Endothelial cell of umbilical vein (primary cell): ENCODE results near the gene MYLIP. TPM values are rescaled to one million over a fixed set of nuclear protein-coding genes. Genes with fewer than 3 reads are reported as not detected.

Source experiments
- BruUV-seq: library from RNA; stranded (reverse); fragments of 400-500 nt; replicated peaks from 2 replicates; lab custom pipeline; 2021; lab: Mats Ljungman, UMichigan
- CTCF ChIA-PET: fragments of 300-600, 350-600 bp; sonication (Branson Sonifier 250); formaldehyde crosslinking; loops from one replicate; lab custom pipeline; 2021; ENCODE audit warnings: antibody characterized with exemption, inconsistent platforms; lab: Charles Lee
- POLR2A ChIA-PET: fragments of 300-600, 350-600 bp; sonication (Branson Sonifier 250); formaldehyde crosslinking; loops from one replicate; lab custom pipeline; 2021; ENCODE audit warnings: antibody characterized with exemption, inconsistent platforms; lab: Charles Lee
- DNase-seq: peaks from one replicate; pipeline ENCODE4 v3.0.0-alpha.2; 2011; ENCODE audit warnings: low read depth, low spot score
- FAIRE-seq: peaks from 2 replicates; lab custom pipeline; 2011; peaks lifted over from hg19 to GRCh38; lab: Jason Lieb, UNC
- H2AFZ ChIP-seq: 2 replicates; pipeline ENCODE4 v1.6.0; 2012; ENCODE audit warnings: low read depth, low read length, control low read depth, inconsistent platforms
- H3K27ac ChIP-seq: 2 replicates; pipeline ENCODE4 v1.5.1; 2011; ENCODE audit warnings: low read depth, mild to moderate bottlenecking, control low read depth, low read length, moderate library complexity; ENCODE audit not compliant: insufficient read depth
- H3K27me3 ChIP-seq, 2 experiments: 2 replicates each; pipeline versions ENCODE4 v1.6.0 to v1.6.1; 2011; ENCODE audit warnings: low read length in 2 of 2, mixed read lengths in 1 of 2; ENCODE audit not compliant: control insufficient read depth in 2 of 2, insufficient read depth in 2 of 2
- H3K36me3 ChIP-seq, 2 experiments: 2 replicates in 1 of 2; 3 replicates in 1 of 2; pipeline ENCODE4 v1.5.1; 2011; ENCODE audit warnings: low read length in 2 of 2, mild to moderate bottlenecking in 1 of 2, moderate library complexity in 1 of 2; ENCODE audit not compliant: control insufficient read depth in 2 of 2, insufficient read depth in 2 of 2; ENCODE audit errors: extremely low read depth in 1 of 2
- H3K4me1 ChIP-seq: 3 replicates; pipeline ENCODE4 v1.5.1; 2011; ENCODE audit warnings: mild to moderate bottlenecking, low read length; ENCODE audit not compliant: control insufficient read depth, insufficient read depth; ENCODE audit errors: extremely low read depth
- H3K4me2 ChIP-seq: 2 replicates; pipeline ENCODE4 v1.6.1; 2011; ENCODE audit warnings: low read length, control low read depth, mixed read lengths; ENCODE audit not compliant: insufficient read depth
- H3K4me3 ChIP-seq, 3 experiments: fragments of 200-600 bp in 1 of 3; sonication (generic), shearing (Covaris generic) in 1 of 3; replicated peaks in 1 of 3; 2 replicates each; pipeline ENCODE4 v1.5.1; 2011 to 2016; ENCODE audit warnings: control low read depth in 3 of 3, low read length in 3 of 3, mild to moderate bottlenecking in 2 of 3, inconsistent platforms in 1 of 3, low read depth in 1 of 3, moderate library complexity in 1 of 3; ENCODE audit not compliant: insufficient read depth in 1 of 3
- H3K79me2 ChIP-seq: 2 replicates; pipeline ENCODE4 v1.6.0; 2012; ENCODE audit warnings: low read length, inconsistent platforms; ENCODE audit not compliant: control insufficient read depth, insufficient read depth
- H3K9ac ChIP-seq: replicated peaks from 2 replicates; pipeline ENCODE3; 2011; ENCODE audit warnings: low read length, control low read depth; ENCODE audit not compliant: insufficient read depth; ENCODE audit errors: extremely low read depth
- H3K9me1 ChIP-seq: replicated peaks from 3 replicates; pipeline ENCODE4 v1.6.0; 2011; ENCODE audit warnings: mild to moderate bottlenecking, low read length; ENCODE audit not compliant: control insufficient read depth, insufficient read depth; ENCODE audit errors: extremely low read depth
- H3K9me3 ChIP-seq: replicated peaks from 2 replicates; pipeline ENCODE4 v1.5.1; 2012; ENCODE audit warnings: low read length, inconsistent platforms; ENCODE audit not compliant: control insufficient read depth, insufficient read depth
- H4K20me1 ChIP-seq: replicated peaks from 2 replicates; pipeline ENCODE3; 2011; ENCODE audit warnings: mild to moderate bottlenecking, low read length; ENCODE audit not compliant: control insufficient read depth, insufficient read depth; ENCODE audit errors: extremely low read depth
- CTCF ChIP-seq, 2 donors: IDR thresholded peaks; 1 replicate in 1 of 2; 2 replicates in 1 of 2; pipeline ENCODE4 v1.5.1; 2011; ENCODE audit warnings: low read length in 2 of 2, mild to moderate bottlenecking in 2 of 2, moderate library complexity in 2 of 2, control low read depth in 1 of 2, inconsistent platforms in 1 of 2, low read depth in 1 of 2; ENCODE audit not compliant: insufficient read depth in 1 of 2; ENCODE audit errors: extremely low read depth in 1 of 2
- EZH2 ChIP-seq: IDR thresholded peaks from 2 replicates; pipeline ENCODE4 v1.6.1; 2012; ENCODE audit warnings: borderline replicate concordance, low read depth, mild to moderate bottlenecking, moderate library complexity, low read length, inconsistent platforms; ENCODE audit not compliant: severe bottlenecking
- FOS ChIP-seq: IDR thresholded peaks from 2 replicates; pipeline ENCODE4 v1.6.1; 2011; ENCODE audit warnings: mild to moderate bottlenecking, low read length, moderate library complexity, borderline replicate concordance; ENCODE audit not compliant: insufficient read depth
- GATA2 ChIP-seq: IDR thresholded peaks from 2 replicates; pipeline ENCODE4 v1.7.0; 2011; ENCODE audit warnings: low read depth, mild to moderate bottlenecking, moderate library complexity, mixed read lengths, low read length; ENCODE audit not compliant: insufficient read length, insufficient read depth
- JUN ChIP-seq: IDR thresholded peaks from 2 replicates; pipeline ENCODE4 v1.6.1; 2011; ENCODE audit warnings: borderline replicate concordance, low read depth; ENCODE audit not compliant: insufficient read length, insufficient read depth
- MYC ChIP-seq: IDR thresholded peaks from one replicate; pipeline ENCODE4 v1.6.1; 2011; ENCODE audit warnings: mild to moderate bottlenecking, low read depth, low read length
- POLR2A ChIP-seq: IDR thresholded peaks from 2 replicates; pipeline ENCODE4 v1.6.1; 2012; ENCODE audit warnings: low read depth, mild to moderate bottlenecking, control low read depth, low read length
- POLR2AphosphoS5 ChIP-seq: IDR thresholded peaks from 2 replicates; pipeline ENCODE4 v1.6.1; 2012; ENCODE audit warnings: low read depth, mild to moderate bottlenecking, control low read depth, low read length, moderate library complexity; ENCODE audit not compliant: insufficient read depth
- dilution Hi-C: fragments of 300-500 bp; cut with MboI; formaldehyde crosslinking; loops from one replicate; pipeline ENCODE4 v1.15.0; 2019; ENCODE audit warnings: low sequenced_read_pairs; ENCODE audit not compliant: extremely low pct_ligation_motif_present
- intact Hi-C: fragments of 100-400 bp; cut with micrococcal nuclease; formaldehyde crosslinking; loops from one replicate; pipeline ENCODE4 v1.10.0; 2022
- polyA plus RNA-seq, 4 experiments: library from polyadenylated mRNA; depleted of rRNA in 3 of 4; stranded (reverse) in 3 of 4; unstranded in 1 of 4; fragments of >200 nt; gene quantifications; 2 replicates each; pipeline versions ENCODE4 v1.2.1 to v1.2.3, GENCODE V29; 2011 to 2012; ENCODE audit warnings: missing spikeins in 1 of 4
- total RNA-seq: library from RNA; stranded (reverse); gene quantifications from 2 replicates; pipeline ENCODE4 v1.2.3, GENCODE V29; 2021
- TF ChIP-seq, protein P1 (sequence below): IDR thresholded peaks from 2 replicates; pipeline ENCODE4 v1.6.1; 2011; ENCODE audit not compliant: insufficient read depth, insufficient read length

The MYLIP gene
- total and polyA plus RNA-seq, 2 donors (not counting 3 experiments of a cell fraction or from before 2014, with no cell fraction given): 16.9 to 19.2 TPM

DNA sequence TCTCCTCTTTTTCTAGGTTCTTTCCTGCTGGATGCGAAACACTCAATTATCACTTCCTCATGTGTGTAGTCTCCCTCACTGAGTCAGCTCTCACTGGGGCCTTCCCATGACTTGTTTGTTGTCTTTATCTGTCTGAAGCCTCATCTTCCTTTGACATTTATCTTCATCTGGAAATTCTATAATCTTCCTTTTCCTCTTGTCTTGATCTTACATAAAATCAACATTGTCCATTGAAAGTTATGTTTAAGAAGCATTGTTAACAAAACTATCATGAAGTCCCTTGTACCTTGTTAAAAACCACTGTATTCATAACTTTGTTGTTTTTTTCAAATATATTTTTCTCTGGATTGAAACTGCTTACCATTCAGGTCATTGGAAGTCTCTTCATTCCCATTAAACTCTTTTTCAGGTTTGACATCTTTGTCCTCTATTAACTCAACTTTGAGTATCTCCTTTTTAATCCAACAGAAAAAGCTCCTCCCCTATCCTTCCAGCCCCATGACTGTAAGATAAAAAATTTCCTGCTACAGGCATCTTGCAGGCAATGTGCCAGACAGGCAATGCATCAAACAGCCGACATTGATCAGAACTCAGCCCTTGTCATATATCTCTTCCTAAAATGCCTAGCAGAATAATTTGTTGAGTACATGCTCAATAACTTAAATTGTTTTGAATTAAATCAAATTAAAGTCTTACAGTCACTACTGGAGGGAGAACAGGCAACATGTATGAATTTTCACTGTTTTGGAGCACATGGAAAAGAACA lies 34.8 kb downstream of the MYLIP start:
- Histone ChIP-seq H3K9me3 (no peaks in the 10 kb centered on the region), H3K9me1 (no peaks in the 10 kb centered on the region), H3K36me3 (no peaks in the 10 kb centered on the region), H4K20me1 (no peaks in the 10 kb centered on the region), H3K27me3 (no peaks in the 10 kb centered on the region), H3K4me3 (no peak overlapping the region), H2AFZ (no peak overlapping the region), H3K79me2 (no peaks in the 10 kb centered on the region), H3K4me1 (peaks cover 7% of the 10 kb centered on the region), H3K9ac (no peak overlapping the region), H3K27ac (no peak overlapping the region), H3K4me2 (peak overlapping the region; percentile 10)
- no TSS peak for BruUV-seq
- CTCF ChIA-PET: interaction anchor here (0.8 to 2.0 kb wide), 7 partner anchors 19 to 472 kb away, joined by 3 to 15 read pairs (median 5); partner anchors contain the start of gene MYLIP
- FAIRE-seq: no peak
- POLR2A ChIA-PET: no interaction called here
- no peak for TF ChIP-seq GATA2
- TF ChIP-seq FOS: peak; percentile 32
- DNase-seq: peak; percentile 41
- intact Hi-C loops (loop anchor here (1.0 kb wide), 1 partner anchor 32 kb away; no protein-coding TSS in a partner anchor), dilution Hi-C loops (no loop called here)

DNA sequence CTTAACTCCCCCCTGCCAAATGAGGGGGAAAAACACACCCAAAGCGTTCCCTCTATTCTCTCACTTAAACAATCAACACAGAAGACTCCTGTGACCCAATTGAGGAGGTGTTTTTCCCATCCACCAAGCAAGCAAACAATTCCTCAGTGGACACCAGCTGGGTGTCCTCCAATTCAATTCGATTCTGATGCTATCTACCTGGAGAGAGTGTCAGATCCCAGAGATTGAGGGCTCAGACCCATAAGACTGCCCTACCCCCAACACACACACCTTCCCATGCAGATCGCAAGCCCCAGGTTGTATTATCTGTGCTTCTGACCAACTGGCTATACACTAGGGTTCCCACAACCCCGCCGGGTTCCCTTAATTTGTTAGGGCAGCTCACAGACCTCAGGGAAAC lies 36.8 kb downstream of the MYLIP start:
- H2AFZ ChIP-seq: no peak overlapping the region
- peaks cover 7% of the 10 kb centered on the region for H3K4me1 ChIP-seq
- H3K79me2 ChIP-seq: no peaks in the 10 kb centered on the region
- ChIA-PET CTCF (interaction anchor here (1.4 to 2.7 kb wide), 3 partner anchors 18 to 474 kb away, joined by 3 to 27 read pairs (median 17); no protein-coding TSS in a partner anchor), POLR2A (no interaction called here)
- no peak overlapping the region for H3K4me3 ChIP-seq
- dilution Hi-C loops: no loop called here
- H3K27me3 ChIP-seq: no peaks in the 10 kb centered on the region
- no peaks in the 10 kb centered on the region for H4K20me1 ChIP-seq
- H3K4me2 ChIP-seq: no peak overlapping the region
- no TSS peak for BruUV-seq
- no peak for DNase-seq
- no peak overlapping the region for H3K27ac ChIP-seq
- no peak for TF ChIP-seq POLR2A
- TF ChIP-seq GATA2: no peak
- TF ChIP-seq MYC: no peak
- TF ChIP-seq POLR2AphosphoS5: no peak
- no peak for TF ChIP-seq JUN
- no peak for TF ChIP-seq FOS
- TF ChIP-seq EZH2: no peak
- TF ChIP-seq, protein P1, sequence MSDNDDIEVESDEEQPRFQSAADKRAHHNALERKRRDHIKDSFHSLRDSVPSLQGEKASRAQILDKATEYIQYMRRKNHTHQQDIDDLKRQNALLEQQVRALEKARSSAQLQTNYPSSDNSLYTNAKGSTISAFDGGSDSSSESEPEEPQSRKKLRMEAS: no peak
- no peak for TF ChIP-seq CTCF (IDR thresholded peaks at IDR 0.05; ENCODE audit: extremely low read depth in 1 of 2, insufficient read depth in 1 of 2, low read depth in 1 of 2, low read length in 2 of 2)
- no peaks in the 10 kb centered on the region for H3K36me3 ChIP-seq
- no peaks in the 10 kb centered on the region for H3K9me1 ChIP-seq
- no peak overlapping the region for H3K9ac ChIP-seq
- intact Hi-C loops: no loop called here
- FAIRE-seq: no peak
- H3K9me3 ChIP-seq: no peaks in the 10 kb centered on the region
